Esophagus squamous epithelium (tissue), 5 donors: ENCODE results near the gene HSPA2. TPM values are rescaled to one million over a fixed set of nuclear protein-coding genes. Genes with fewer than 3 reads are reported as not detected.

Experiments
- DNase-seq: peaks from one replicate; lab custom pipeline; 2025; lab: John Stamatoyannopoulos, UW
- H3K27ac ChIP-seq, 4 donors: fragments of 200-600 bp; sonication (generic); one replicate each; pipeline ENCODE4 v1.5.1; 2016 to 2019; ENCODE audit warnings: mild to moderate bottlenecking in 1 of 4
- H3K27me3 ChIP-seq, 4 donors: fragments of 200-600 bp; sonication (generic); 1 replicate in 3 of 4; 2 replicates in 1 of 4; pipeline versions ENCODE4 v1.5.1 to v1.6.0; 2017 to 2021; ENCODE audit warnings: antibody characterized with exemption in 1 of 4
- H3K36me3 ChIP-seq, 3 donors: fragments of 200-600 bp; sonication (generic); one replicate each; pipeline ENCODE4 v1.5.1; 2016 to 2019
- H3K4me1 ChIP-seq, 3 donors: fragments of 200-600 bp; sonication (generic); one replicate each; pipeline ENCODE4 v1.5.1; 2017 to 2019
- H3K4me3 ChIP-seq, 4 donors: fragments of 200-600 bp; sonication (generic); 1 replicate in 3 of 4; 2 replicates in 1 of 4; pipeline ENCODE4 v1.5.1; 2016 to 2019; ENCODE audit warnings: mild to moderate bottlenecking in 2 of 4, moderate library complexity in 1 of 4
- H3K9me3 ChIP-seq, 3 donors: fragments of 200-600 bp; sonication (generic); one replicate each; pipeline ENCODE4 v1.5.1; 2016 to 2019
- CTCF ChIP-seq, 6 experiments: fragments of 450-650 bp in 4 of 6; fragments of 200-600 bp in 2 of 6; sonication (generic) in 2 of 6; IDR thresholded peaks; one replicate each; pipeline ENCODE4 v1.5.1; 2016 to 2019; ENCODE audit warnings: antibody characterized with exemption in 6 of 6, mild to moderate bottlenecking in 4 of 6, moderate library complexity in 4 of 6
- POLR2A ChIP-seq, 4 donors: fragments of 450-650 bp; IDR thresholded peaks; one replicate each; pipeline ENCODE4 v1.6.1; 2017; ENCODE audit warnings: antibody characterized with exemption in 4 of 4, mild to moderate bottlenecking in 4 of 4, moderate library complexity in 3 of 4
- WGBS, 2 donors: methylation state at CpG; one replicate each; pipeline ENCODE4 v1.1.5; 2018; 5-methylcytosine and 5-hydroxymethylcytosine counted together
- intact Hi-C: fragments of 100-400 bp; cut with DNase I; formaldehyde crosslinking; loops from one replicate; pipeline ENCODE4 v1.15.0; 2022
- total RNA-seq, 4 donors: library from RNA; depleted of rRNA; stranded (reverse); fragments of >200 nt; gene quantifications; one replicate each; pipeline ENCODE4 v1.1.0, GENCODE V29; 2016
- donor health status: DM: yes; HTN: yes; CAD: no.

The HSPA2 gene
- total RNA-seq, 4 donors from 2014 or later: 18.9 to 130 (median 74.5) TPM

- H3K27ac ChIP-seq: peak within 1 kb of the TSS; percentile 99 to 100 (median 100)
- 0% methylated on average over 2 to 5 of the region's 87 CpGs for WGBS, 2 donors
- intact Hi-C loops: no loop called here
- peak in 1 of 6 experiments; percentile 3 for TF ChIP-seq CTCF (IDR thresholded peaks at IDR 0.05)
- TF ChIP-seq POLR2A (IDR thresholded peaks at IDR 0.05): peak in 3 of 4 donors; percentile 18 to 95 (median 90)
- peak; percentile 92 for DNase-seq
- peaks cover 44 to 71% (median 53%) of the 10 kb centered on the region in 3 donors for H3K4me1 ChIP-seq
- H3K9me3 ChIP-seq: no peaks in the 10 kb centered on the region
- H3K36me3 ChIP-seq: no peaks in the 10 kb centered on the region
- H3K27me3 ChIP-seq: no peaks in the 10 kb centered on the region
- H3K4me3 ChIP-seq: peak within 1 kb of the TSS; percentile 85 to 96 (median 92)
Measured at GRCh38 chr14:64503434-64504309, 36.9 kb upstream of the HSPA2 start, which contains the start of gene ZBTB25. Gene ZBTB25 (minus strand): TSS chr14:64503838. CDS start chr14:64490533, 13,305 bp downstream.

- intact Hi-C loops: no loop called here
Measured at GRCh38 chr14:64504310-64504896, 36.1 kb upstream of the HSPA2 start, which contains the start of gene ZBTB1. Gene ZBTB1 (plus strand): TSS chr14:64504770. CDS start chr14:64521505, 16,735 bp downstream.

GRCh38 chr14:64504897-64505794, 35.4 kb upstream of the HSPA2 start:
- Histone ChIP-seq H3K36me3 (no peaks in the 10 kb centered on the region), H3K4me1 (peaks cover 46 to 76% (median 53%) of the 10 kb centered on the region in 3 donors), H3K4me3 (peak overlapping the region; percentile 85 to 96 (median 92)), H3K9me3 (no peaks in the 10 kb centered on the region), H3K27me3 (no peaks in the 10 kb centered on the region), H3K27ac (peak overlapping the region; percentile 99 to 100 (median 100))
- 0 to 1% methylated on average over 25 to 30 of the region's 68 CpGs for WGBS, 2 donors
- intact Hi-C loops: no loop called here
- TF ChIP-seq CTCF (IDR thresholded peaks at IDR 0.05) (no peak), POLR2A (IDR thresholded peaks at IDR 0.05) (peak in 2 of 4 donors; percentile 28 to 35)
- peak; percentile 51 for DNase-seq

More at GRCh38 chr14:64504310-64504896, 36.1 kb upstream of the HSPA2 start, which contains the start of gene ZBTB1:
- Histone ChIP-seq H3K27ac (peak within 1 kb of the TSS; percentile 99 to 100 (median 100)), H3K9me3 (no peaks in the 10 kb centered on the region), H3K4me1 (peaks cover 44 to 76% (median 55%) of the 10 kb centered on the region in 3 donors), H3K36me3 (no peaks in the 10 kb centered on the region), H3K27me3 (no peaks in the 10 kb centered on the region), H3K4me3 (peak within 1 kb of the TSS; percentile 85 to 96 (median 92))
- 0 to 1% methylated on average over 10 to 19 of the region's 63 CpGs for WGBS, 2 donors
- DNase-seq: peak; percentile 52
- TF ChIP-seq CTCF (IDR thresholded peaks at IDR 0.05) (no peak), POLR2A (IDR thresholded peaks at IDR 0.05) (peak in 3 of 4 donors; percentile 36 to 91 (median 90))

GRCh38 chr14:64506721-64507120, 33.8 kb upstream of the HSPA2 start:
- TF ChIP-seq POLR2A (IDR thresholded peaks at IDR 0.05) (no peak), CTCF (IDR thresholded peaks at IDR 0.05) (no peak)
- intact Hi-C loops: no loop called here
- H3K27ac ChIP-seq: peak overlapping the region; percentile 99 to 100 (median 100)
- 8 to 19% methylated on average over 3 of the region's 3 CpGs for WGBS, 2 donors
- no peaks in the 10 kb centered on the region for H3K9me3 ChIP-seq
- no peaks in the 10 kb centered on the region for H3K36me3 ChIP-seq
- DNase-seq: no peak
- H3K27me3 ChIP-seq: no peaks in the 10 kb centered on the region
- H3K4me1 ChIP-seq: peaks cover 44 to 76% (median 46%) of the 10 kb centered on the region in 3 donors
- peak overlapping the region in 3 of 4 donors; percentile 85 to 96 (median 89) for H3K4me3 ChIP-seq
